Stimulated activated CD4-positive, alpha-beta T cell treated with anti-CD3 and anti-CD28 coated beads, Interleukin-1b, Interleukin-23, amount 100 ng/mL, for 4 hours (primary cell): ENCODE measurements around the gene ARFRP1.
"Not testable (repeated sequence)": the region's sequence is repeated elsewhere in the genome, so short reads cannot be mapped to it uniquely, and the experiment has no call there.

Source experiments
- DNase-seq, 2 donors: peaks; one replicate each; pipeline ENCODE4 v3.0.0-alpha.2; 2020; ENCODE audit warnings: low read depth in 2 of 2

The ARFRP1 gene

GRCh38 chr20:63675681-63676368 is 32.0 kb downstream of the ARFRP1 start:
- no peak for DNase-seq

GRCh38 chr20:63673951-63674350 is 33.8 kb downstream of the ARFRP1 start:
- no peak for DNase-seq

GRCh38 chr20:63672666-63673065 is 35.1 kb downstream of the ARFRP1 start:
- no peak for DNase-seq

- DNase-seq = not testable (repeated sequence)
These were observed 36.1 kb downstream of the ARFRP1 start for GRCh38 chr20:63671695-63672094.

GRCh38 chr20:63668351-63668750 is 39.4 kb downstream of the ARFRP1 start:
- DNase-seq = no peak

GRCh38 chr20:63667858-63668257 is 39.9 kb downstream of the ARFRP1 start:
- no peak for DNase-seq

GRCh38 chr20:63665708-63666107 is 42.1 kb downstream of the ARFRP1 start:
- no peak for DNase-seq

- no peak for DNase-seq
These were observed 42.7 kb downstream of the ARFRP1 start for GRCh38 chr20:63664861-63665594.

- no peak for DNase-seq
These were observed 43.5 kb downstream of the ARFRP1 start for GRCh38 chr20:63664143-63664851.

- DNase-seq = no peak
These were observed 44.3 kb downstream of the ARFRP1 start for GRCh38 chr20:63663332-63664066.

- no peak for DNase-seq
These were observed 45.0 kb downstream of the ARFRP1 start for GRCh38 chr20:63662813-63663189.

GRCh38 chr20:63661959-63662812 is 45.6 kb downstream of the ARFRP1 start:
- DNase-seq = no peak

- DNase-seq = no peak
These were observed 46.7 kb downstream of the ARFRP1 start for GRCh38 chr20:63661108-63661507.

GRCh38 chr20:63660622-63661021 is 47.2 kb downstream of the ARFRP1 start:
- DNase-seq = no peak

GRCh38 chr20:63660174-63660573 is 47.6 kb downstream of the ARFRP1 start:
- DNase-seq = not testable (repeated sequence)

- DNase-seq = no peak
These were observed 48.4 kb downstream of the ARFRP1 start for GRCh38 chr20:63659370-63659769.

- no peak for DNase-seq
These were observed 49.0 kb downstream of the ARFRP1 start for GRCh38 chr20:63658749-63659187.

GRCh38 chr20:63657937-63658748 is 49.6 kb downstream of the ARFRP1 start, which contains the start of gene RTEL1:
Gene RTEL1 (plus strand): TSS chr20:63658312. CDS start chr20:63659403, 1,091 bp downstream.
- peak; percentile 82 to 87 for DNase-seq

- no peak for DNase-seq
These were observed 50.4 kb downstream of the ARFRP1 start for GRCh38 chr20:63657260-63657936.
